HepG2 (cell line): Measurements from ENCODE around the gene COPS4. TPM values are rescaled to one million over a fixed set of nuclear protein-coding genes. Genes with fewer than 3 reads are reported as not detected.

Experiments used
- ETV5 ChIP-seq: IDR thresholded peaks from 2 replicates; pipeline ENCODE4 v1.6.1; 2018; ENCODE audit warnings: missing biosample characterization, missing genetic modification reagents, inconsistent platforms, borderline replicate concordance
- MATR3 ChIP-seq: sonication (generic); formaldehyde crosslinking; IDR thresholded peaks from 2 replicates; pipeline ENCODE4 v1.4.0; 2020; ENCODE audit warnings: missing genetic modification reagents
- NRL ChIP-seq: sonication (generic); formaldehyde crosslinking; IDR thresholded peaks from 2 replicates; pipeline ENCODE4 v1.5.0; 2020; ENCODE audit warnings: missing genetic modification reagents, mild to moderate bottlenecking, moderate library complexity, borderline replicate concordance
- SRSF1 ChIP-seq: fragments of 200-400 bp; formaldehyde crosslinking; optimal IDR thresholded peaks from 2 replicates; pipeline ENCODE3; 2017; ENCODE audit warnings: mild to moderate bottlenecking, low read depth, low read length, moderate library complexity
- ZFP36L2 ChIP-seq: sonication (generic); formaldehyde crosslinking; IDR thresholded peaks from 2 replicates; pipeline ENCODE4 v1.4.0; 2020; ENCODE audit warnings: missing genetic modification reagents
- ZNF101 ChIP-seq: sonication (generic); formaldehyde crosslinking; IDR thresholded peaks from 2 replicates; pipeline ENCODE4 v1.4.0; 2020; ENCODE audit warnings: mild to moderate bottlenecking, low read depth, missing genetic modification reagents, borderline replicate concordance
- ZNF558 ChIP-seq: sonication (generic); formaldehyde crosslinking; IDR thresholded peaks from 2 replicates; pipeline ENCODE4 v1.9.0; 2022; ENCODE audit warnings: mild to moderate bottlenecking, missing genetic modification reagents, borderline replicate concordance
- ZNF614 ChIP-seq: IDR thresholded peaks from 2 replicates; pipeline ENCODE4 v1.6.1; 2018; ENCODE audit warnings: missing biosample characterization, missing genetic modification reagents, inconsistent platforms, borderline replicate concordance
- polyA plus RNA-seq, 8 experiments: library from polyadenylated mRNA; depleted of rRNA in 3 of 8; stranded (reverse) in 7 of 8; unstranded in 1 of 8; fragments of >200 nt; fragmentation: Illumina TruSeq in 4 of 8; extraction: Trizol in 4 of 8; gene quantifications; 2 replicates each; pipeline versions ENCODE4 v1.2.1 to v1.2.3, GENCODE V29; 2011 to 2016; ENCODE audit warnings: low read depth in 4 of 8, missing spikeins in 1 of 8, mixed read lengths in 1 of 8; ENCODE audit not compliant: insufficient read depth in 1 of 8
- total RNA-seq, 5 experiments: library from RNA; depleted of rRNA; stranded (reverse); fragments of >200 nt; fragmentation: Illumina TruSeq; extraction: Trizol; gene quantifications; 2 replicates each; pipeline ENCODE4 v1.2.3, GENCODE V29; 2016; ENCODE audit warnings: low read depth in 1 of 5
- TF ChIP-seq, protein P1 (sequence below), 2 experiments: sonication (generic) in 1 of 2; formaldehyde crosslinking in 1 of 2; IDR thresholded peaks; 2 replicates each; pipeline versions ENCODE4 v1.4.0 to v1.6.1; 2018 to 2020; ENCODE audit warnings: missing genetic modification reagents in 2 of 2, borderline replicate concordance in 1 of 2, low read depth in 1 of 2, mild to moderate bottlenecking in 1 of 2, missing biosample characterization in 1 of 2
- TF ChIP-seq, protein P2 (sequence below), 2 experiments: IDR thresholded peaks; 2 replicates each; pipeline ENCODE4 v1.6.1; 2011 to 2012; ENCODE audit warnings: low read length in 2 of 2, borderline replicate concordance in 1 of 2, low read depth in 1 of 2, mild to moderate bottlenecking in 1 of 2, moderate library complexity in 1 of 2
- TF ChIP-seq, protein P3 (sequence below): sonication (generic); formaldehyde crosslinking; IDR thresholded peaks from 2 replicates; pipeline ENCODE4 v1.4.0; 2020; ENCODE audit warnings: mild to moderate bottlenecking, missing genetic modification reagents
- TF ChIP-seq, protein P4 (sequence below): sonication (generic); formaldehyde crosslinking; IDR thresholded peaks from 2 replicates; pipeline ENCODE4 v1.8.1; 2023; ENCODE audit warnings: missing genetic modification reagents, inconsistent platforms, borderline replicate concordance
- TF ChIP-seq, protein P5 (sequence below): sonication (generic); formaldehyde crosslinking; IDR thresholded peaks from 2 replicates; pipeline ENCODE4 v1.4.0; 2020; ENCODE audit warnings: missing genetic modification reagents; ENCODE audit errors: not compliant biosample characterization
- TF ChIP-seq, protein P6 (sequence below): sonication (generic); formaldehyde crosslinking; conservative IDR thresholded peaks from 2 replicates; pipeline ENCODE4 v1.4.0; 2020; ENCODE audit warnings: missing genetic modification reagents

The COPS4 gene
- total and polyA plus RNA-seq, 2 of the 13 experiments (the other 11 are each of a cell fraction or from before 2014, with no cell fraction given), result 28.8 to 52.5 TPM

DNA sequence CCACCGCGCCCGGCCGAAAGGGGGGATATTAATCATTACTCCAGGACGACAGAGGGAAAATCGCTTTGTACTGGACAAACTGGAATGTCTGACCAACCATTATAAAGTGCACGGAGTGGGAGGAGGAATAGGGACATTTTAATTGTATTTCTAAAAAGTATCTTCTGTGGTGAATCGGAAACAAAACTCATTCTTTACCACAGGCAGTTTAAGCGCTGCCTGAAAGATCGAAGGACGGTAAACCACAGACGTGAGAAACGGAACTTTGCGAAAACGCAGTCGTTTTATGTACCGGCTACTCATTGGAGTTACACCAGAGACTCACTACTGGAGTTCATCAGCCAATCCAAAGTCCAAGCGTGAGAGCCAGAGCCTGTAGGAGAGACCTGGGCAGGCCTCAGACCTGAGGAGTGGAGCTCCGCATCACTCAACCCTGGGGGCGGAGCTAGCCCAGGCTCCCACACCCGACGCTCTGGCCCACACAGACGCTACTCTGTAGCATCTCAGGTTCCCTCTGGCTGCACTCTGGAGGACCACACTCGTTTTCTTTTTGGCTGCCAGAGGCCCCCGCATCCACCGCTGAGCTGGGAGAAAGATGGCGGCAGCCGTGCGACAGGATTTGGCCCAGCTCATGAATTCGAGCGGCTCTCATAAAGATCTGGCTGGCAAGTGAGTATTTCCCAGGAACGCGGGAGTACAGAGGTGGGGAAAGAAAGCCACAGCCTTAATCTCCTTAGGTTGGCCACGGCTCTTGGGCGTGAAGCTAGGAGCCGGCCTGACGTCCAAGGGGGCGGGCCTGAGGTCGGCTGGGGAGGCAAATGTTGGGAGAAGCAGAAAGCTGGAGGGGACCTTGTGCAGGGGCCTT lies at the start of gene COPS4 (continued):
- TF ChIP-seq, protein P1, sequence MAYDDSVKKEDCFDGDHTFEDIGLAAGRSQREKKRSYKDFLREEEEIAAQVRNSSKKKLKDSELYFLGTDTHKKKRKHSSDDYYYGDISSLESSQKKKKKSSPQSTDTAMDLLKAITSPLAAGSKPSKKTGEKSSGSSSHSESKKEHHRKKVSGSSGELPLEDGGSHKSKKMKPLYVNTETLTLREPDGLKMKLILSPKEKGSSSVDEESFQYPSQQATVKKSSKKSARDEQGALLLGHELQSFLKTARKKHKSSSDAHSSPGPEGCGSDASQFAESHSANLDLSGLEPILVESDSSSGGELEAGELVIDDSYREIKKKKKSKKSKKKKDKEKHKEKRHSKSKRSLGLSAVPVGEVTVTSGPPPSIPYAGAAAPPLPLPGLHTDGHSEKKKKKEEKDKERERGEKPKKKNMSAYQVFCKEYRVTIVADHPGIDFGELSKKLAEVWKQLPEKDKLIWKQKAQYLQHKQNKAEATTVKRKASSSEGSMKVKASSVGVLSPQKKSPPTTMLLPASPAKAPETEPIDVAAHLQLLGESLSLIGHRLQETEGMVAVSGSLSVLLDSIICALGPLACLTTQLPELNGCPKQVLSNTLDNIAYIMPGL (CRISPR knock-in tag; IDR thresholded peaks at IDR 0.05; ENCODE audit: borderline replicate concordance in 1 of 2, low read depth in 1 of 2), result peak; percentile 90 to 95; a peak in 3 of 4 replicates
- TF ChIP-seq SRSF1, result peak; percentile 87
- peak; percentile 65; the same call in 1 of the 2 replicates for TF ChIP-seq NRL (CRISPR knock-in tag)
- TF ChIP-seq ZNF558 (CRISPR knock-in tag), result no peak
- TF ChIP-seq, protein P2, sequence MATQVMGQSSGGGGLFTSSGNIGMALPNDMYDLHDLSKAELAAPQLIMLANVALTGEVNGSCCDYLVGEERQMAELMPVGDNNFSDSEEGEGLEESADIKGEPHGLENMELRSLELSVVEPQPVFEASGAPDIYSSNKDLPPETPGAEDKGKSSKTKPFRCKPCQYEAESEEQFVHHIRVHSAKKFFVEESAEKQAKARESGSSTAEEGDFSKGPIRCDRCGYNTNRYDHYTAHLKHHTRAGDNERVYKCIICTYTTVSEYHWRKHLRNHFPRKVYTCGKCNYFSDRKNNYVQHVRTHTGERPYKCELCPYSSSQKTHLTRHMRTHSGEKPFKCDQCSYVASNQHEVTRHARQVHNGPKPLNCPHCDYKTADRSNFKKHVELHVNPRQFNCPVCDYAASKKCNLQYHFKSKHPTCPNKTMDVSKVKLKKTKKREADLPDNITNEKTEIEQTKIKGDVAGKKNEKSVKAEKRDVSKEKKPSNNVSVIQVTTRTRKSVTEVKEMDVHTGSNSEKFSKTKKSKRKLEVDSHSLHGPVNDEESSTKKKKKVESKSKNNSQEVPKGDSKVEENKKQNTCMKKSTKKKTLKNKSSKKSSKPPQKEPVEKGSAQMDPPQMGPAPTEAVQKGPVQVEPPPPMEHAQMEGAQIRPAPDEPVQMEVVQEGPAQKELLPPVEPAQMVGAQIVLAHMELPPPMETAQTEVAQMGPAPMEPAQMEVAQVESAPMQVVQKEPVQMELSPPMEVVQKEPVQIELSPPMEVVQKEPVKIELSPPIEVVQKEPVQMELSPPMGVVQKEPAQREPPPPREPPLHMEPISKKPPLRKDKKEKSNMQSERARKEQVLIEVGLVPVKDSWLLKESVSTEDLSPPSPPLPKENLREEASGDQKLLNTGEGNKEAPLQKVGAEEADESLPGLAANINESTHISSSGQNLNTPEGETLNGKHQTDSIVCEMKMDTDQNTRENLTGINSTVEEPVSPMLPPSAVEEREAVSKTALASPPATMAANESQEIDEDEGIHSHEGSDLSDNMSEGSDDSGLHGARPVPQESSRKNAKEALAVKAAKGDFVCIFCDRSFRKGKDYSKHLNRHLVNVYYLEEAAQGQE (IDR thresholded peaks at IDR 0.05; ENCODE audit: borderline replicate concordance in 1 of 2, low read depth in 1 of 2, low read length in 2 of 2), result peak in 1 of 2 experiments; percentile 78; a peak in 1 of 4 replicates
- no peak for TF ChIP-seq ZFP36L2 (CRISPR knock-in tag)
- TF ChIP-seq, protein P3, sequence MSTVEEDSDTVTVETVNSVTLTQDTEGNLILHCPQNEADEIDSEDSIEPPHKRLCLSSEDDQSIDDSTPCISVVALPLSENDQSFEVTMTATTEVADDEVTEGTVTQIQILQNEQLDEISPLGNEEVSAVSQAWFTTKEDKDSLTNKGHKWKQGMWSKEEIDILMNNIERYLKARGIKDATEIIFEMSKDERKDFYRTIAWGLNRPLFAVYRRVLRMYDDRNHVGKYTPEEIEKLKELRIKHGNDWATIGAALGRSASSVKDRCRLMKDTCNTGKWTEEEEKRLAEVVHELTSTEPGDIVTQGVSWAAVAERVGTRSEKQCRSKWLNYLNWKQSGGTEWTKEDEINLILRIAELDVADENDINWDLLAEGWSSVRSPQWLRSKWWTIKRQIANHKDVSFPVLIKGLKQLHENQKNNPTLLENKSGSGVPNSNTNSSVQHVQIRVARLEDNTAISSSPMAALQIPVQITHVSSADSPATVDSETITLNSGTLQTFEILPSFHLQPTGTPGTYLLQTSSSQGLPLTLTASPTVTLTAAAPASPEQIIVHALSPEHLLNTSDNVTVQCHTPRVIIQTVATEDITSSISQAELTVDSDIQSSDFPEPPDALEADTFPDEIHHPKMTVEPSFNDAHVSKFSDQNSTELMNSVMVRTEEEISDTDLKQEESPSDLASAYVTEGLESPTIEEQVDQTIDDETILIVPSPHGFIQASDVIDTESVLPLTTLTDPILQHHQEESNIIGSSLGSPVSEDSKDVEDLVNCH (CRISPR knock-in tag), result no peak
- peak; percentile 65; the same call in 1 of the 2 replicates for TF ChIP-seq ZNF101 (CRISPR knock-in tag)
- TF ChIP-seq, protein P4, sequence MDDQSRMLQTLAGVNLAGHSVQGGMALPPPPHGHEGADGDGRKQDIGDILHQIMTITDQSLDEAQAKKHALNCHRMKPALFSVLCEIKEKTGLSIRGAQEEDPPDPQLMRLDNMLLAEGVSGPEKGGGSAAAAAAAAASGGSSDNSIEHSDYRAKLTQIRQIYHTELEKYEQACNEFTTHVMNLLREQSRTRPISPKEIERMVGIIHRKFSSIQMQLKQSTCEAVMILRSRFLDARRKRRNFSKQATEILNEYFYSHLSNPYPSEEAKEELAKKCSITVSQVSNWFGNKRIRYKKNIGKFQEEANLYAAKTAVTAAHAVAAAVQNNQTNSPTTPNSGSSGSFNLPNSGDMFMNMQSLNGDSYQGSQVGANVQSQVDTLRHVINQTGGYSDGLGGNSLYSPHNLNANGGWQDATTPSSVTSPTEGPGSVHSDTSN (CRISPR knock-in tag), result no peak
- TF ChIP-seq, protein P5, sequence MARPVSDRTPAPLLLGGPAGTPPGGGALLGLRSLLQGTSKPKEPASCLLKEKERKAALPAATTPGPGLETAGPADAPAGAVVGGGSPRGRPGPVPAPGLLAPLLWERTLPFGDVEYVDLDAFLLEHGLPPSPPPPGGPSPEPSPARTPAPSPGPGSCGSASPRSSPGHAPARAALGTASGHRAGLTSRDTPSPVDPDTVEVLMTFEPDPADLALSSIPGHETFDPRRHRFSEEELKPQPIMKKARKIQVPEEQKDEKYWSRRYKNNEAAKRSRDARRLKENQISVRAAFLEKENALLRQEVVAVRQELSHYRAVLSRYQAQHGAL (CRISPR knock-in tag), result peak; percentile 57
- TF ChIP-seq MATR3 (CRISPR knock-in tag), result no peak
- TF ChIP-seq, protein P6, sequence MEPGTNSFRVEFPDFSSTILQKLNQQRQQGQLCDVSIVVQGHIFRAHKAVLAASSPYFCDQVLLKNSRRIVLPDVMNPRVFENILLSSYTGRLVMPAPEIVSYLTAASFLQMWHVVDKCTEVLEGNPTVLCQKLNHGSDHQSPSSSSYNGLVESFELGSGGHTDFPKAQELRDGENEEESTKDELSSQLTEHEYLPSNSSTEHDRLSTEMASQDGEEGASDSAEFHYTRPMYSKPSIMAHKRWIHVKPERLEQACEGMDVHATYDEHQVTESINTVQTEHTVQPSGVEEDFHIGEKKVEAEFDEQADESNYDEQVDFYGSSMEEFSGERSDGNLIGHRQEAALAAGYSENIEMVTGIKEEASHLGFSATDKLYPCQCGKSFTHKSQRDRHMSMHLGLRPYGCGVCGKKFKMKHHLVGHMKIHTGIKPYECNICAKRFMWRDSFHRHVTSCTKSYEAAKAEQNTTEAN (CRISPR knock-in tag), result peak; percentile 69; the same call in 1 of the 2 replicates
- TF ChIP-seq ETV5 (CRISPR knock-in tag), result peak; percentile 56; the same call in 1 of the 2 replicates
- TF ChIP-seq ZNF614, result 0 out of 2 replicates have a peak, but pooled peaks have one; percentile 40
